ENCODE results near the gene ASCC2.

GRCh38 chr22:29867851-29868250 lies 29.8 kb upstream of the ASCC2 start:
- no peak for TF ChIP-seq CTCF (conservative IDR thresholded peaks at IDR 0.05; ENCODE audit: low read depth, low read length)
- no peak for TF ChIP-seq EZH2 (IDR thresholded peaks at IDR 0.05; ENCODE audit: borderline replicate concordance, low read depth, low read length, poor library complexity, severe bottlenecking)
